HCT116 (cell line): ENCODE results near the gene AFAP1. TPM values are rescaled to one million over a fixed set of nuclear protein-coding genes. Genes with fewer than 3 reads are reported as not detected.

Experiments
- ATAC-seq: fragments of 200-7000 bp; cut with Tn5 transposase; 2 replicates; pipeline ENCODE4 v1.9.1; 2020; ENCODE audit warnings: mild to moderate bottlenecking, moderate library complexity
- BruUV-seq: library from RNA; stranded (reverse); fragments of 400-500 nt; replicated peaks from 2 replicates; lab custom pipeline; 2021; lab: Mats Ljungman, UMichigan
- CTCF ChIA-PET: fragments of 300-600 bp; sonication (Branson Sonifier 250); formaldehyde crosslinking; loops from one replicate; lab custom pipeline; 2021; ENCODE audit warnings: antibody characterized with exemption; lab: Charles Lee
- POLR2A ChIA-PET: fragments of 300-600, 350-600 bp; sonication (Branson Sonifier 250); formaldehyde crosslinking; loops from one replicate; lab custom pipeline; 2021; ENCODE audit warnings: antibody characterized with exemption; lab: Charles Lee
- RAD21 ChIA-PET, 2 experiments: fragments of 300-600 bp; sonication (Branson Sonifier 250); formaldehyde crosslinking; loops; one replicate each; lab custom pipeline; 2023; ENCODE audit warnings: low total read pairs in 2 of 2; ENCODE audit not compliant: uncharacterized antibody in 2 of 2, unreplicated experiment in 2 of 2, low non-redundant PET in 1 of 2; lab: Charles Lee
- DNase-seq: peaks from one replicate; pipeline ENCODE4 v3.0.0-alpha.2; 2010; ENCODE audit warnings: low read depth, low spot score
- H2AFZ ChIP-seq: fragments of 200-600 bp; shearing (Covaris generic), sonication (generic); 2 replicates; pipeline ENCODE4 v1.6.1; 2017; ENCODE audit warnings: low read depth, mixed run types, mixed read lengths, antibody characterized with exemption, low read length; ENCODE audit not compliant: poor library complexity, severe bottlenecking
- H3K27ac ChIP-seq: 2 replicates; pipeline ENCODE4 v1.5.1; 2012; ENCODE audit warnings: low read depth, low read length
- H3K27me3 ChIP-seq: fragments of 200-600 bp; sonication (generic); 2 replicates; pipeline ENCODE4 v1.6.1; 2016; ENCODE audit warnings: mixed run types, low read length, mixed read lengths; ENCODE audit not compliant: insufficient read depth
- H3K36me3 ChIP-seq, 2 experiments: fragments of 200-500 bp in 1 of 2; fragments of 200-600 bp in 1 of 2; sonication (Bioruptor generic) in 1 of 2; sonication (generic) in 1 of 2; 2 replicates each; pipeline versions ENCODE4 v1.5.1 to v1.6.1; 2014 to 2016; ENCODE audit warnings: low read length in 2 of 2, inconsistent platforms in 1 of 2, mixed read lengths in 1 of 2, mixed run types in 1 of 2; ENCODE audit not compliant: insufficient read depth in 2 of 2, control insufficient read depth in 1 of 2
- H3K4me1 ChIP-seq, 2 experiments: fragments of 200-600 bp in 1 of 2; sonication (generic) in 1 of 2; 2 replicates each; pipeline versions ENCODE4 v1.5.1 to v1.6.1; 2012 to 2017; ENCODE audit warnings: low read length in 2 of 2, inconsistent platforms in 1 of 2, mild to moderate bottlenecking in 1 of 2, mixed read lengths in 1 of 2, mixed run types in 1 of 2, moderate library complexity in 1 of 2; ENCODE audit not compliant: insufficient read depth in 2 of 2, control insufficient read depth in 1 of 2
- H3K4me2 ChIP-seq: fragments of 200-600 bp; sonication (generic); 2 replicates; pipeline ENCODE4 v1.6.1; 2017; ENCODE audit warnings: mixed run types, low read length, mixed read lengths
- H3K4me3 ChIP-seq, 2 experiments: fragments of 200-600 bp in 1 of 2; sonication (generic) in 1 of 2; replicated peaks in 1 of 2; 2 replicates each; pipeline ENCODE4 v1.5.1; 2011 to 2016; ENCODE audit warnings: low read length in 2 of 2, control low read depth in 1 of 2, low read depth in 1 of 2, mild to moderate bottlenecking in 1 of 2, mixed read lengths in 1 of 2, mixed run types in 1 of 2
- H3K79me2 ChIP-seq: fragments of 200-600 bp; sonication (generic); 2 replicates; pipeline ENCODE4 v1.6.1; 2017; ENCODE audit warnings: mild to moderate bottlenecking, mixed run types, low read length, moderate library complexity, mixed read lengths; ENCODE audit not compliant: insufficient read depth
- H3K9ac ChIP-seq: fragments of 200-600 bp; sonication (generic); 2 replicates; pipeline ENCODE4 v1.6.1; 2016; ENCODE audit warnings: low read length, mixed read lengths
- H3K9me2 ChIP-seq: fragments of 200-600 bp; sonication (generic), shearing (Covaris generic); 2 replicates; pipeline ENCODE4 v1.6.1; 2017; ENCODE audit warnings: mixed run types, mild to moderate bottlenecking, moderate library complexity; ENCODE audit not compliant: insufficient read depth
- H3K9me3 ChIP-seq, 2 experiments: fragments of 200-500 bp in 1 of 2; fragments of 200-600 bp in 1 of 2; sonication (Bioruptor generic) in 1 of 2; sonication (generic) in 1 of 2; 2 replicates each; pipeline ENCODE4 v1.6.1; 2014 to 2017; ENCODE audit warnings: low read length in 2 of 2, mixed read lengths in 2 of 2, inconsistent platforms in 1 of 2, low read depth in 1 of 2, mild to moderate bottlenecking in 1 of 2, mixed run types in 1 of 2, moderate library complexity in 1 of 2; ENCODE audit not compliant: control insufficient read depth in 1 of 2, insufficient read depth in 1 of 2
- H4K20me1 ChIP-seq: fragments of 200-600 bp; sonication (generic), shearing (Covaris generic); 2 replicates; pipeline ENCODE4 v1.6.1; 2017; ENCODE audit warnings: mixed run types, mild to moderate bottlenecking, moderate library complexity; ENCODE audit not compliant: insufficient read depth
- CEBPB ChIP-seq: IDR thresholded peaks from 2 replicates; pipeline ENCODE4 v1.6.1; 2012; ENCODE audit warnings: low read depth
- EGR1 ChIP-seq: IDR thresholded peaks from 2 replicates; pipeline ENCODE4 v1.6.1; 2012; ENCODE audit warnings: low read depth
- ELF1 ChIP-seq: IDR thresholded peaks from 2 replicates; pipeline ENCODE4 v1.6.1; 2012; ENCODE audit warnings: low read depth, borderline replicate concordance
- FOSL1 ChIP-seq: IDR thresholded peaks from 2 replicates; pipeline ENCODE4 v1.6.1; 2012; ENCODE audit warnings: low read depth
- JUND ChIP-seq: IDR thresholded peaks from 2 replicates; pipeline ENCODE4 v1.6.1; 2012
- POLR2AphosphoS5 ChIP-seq: IDR thresholded peaks from 2 replicates; pipeline ENCODE4 v1.6.1; 2011; ENCODE audit warnings: mild to moderate bottlenecking, low read depth, low read length, moderate library complexity
- RAD21 ChIP-seq: IDR thresholded peaks from 2 replicates; pipeline ENCODE4 v1.6.1; 2012; ENCODE audit warnings: low read depth, mild to moderate bottlenecking
- SP1 ChIP-seq: IDR thresholded peaks from 2 replicates; pipeline ENCODE4 v1.6.1; 2012; ENCODE audit warnings: low read depth
- YY1 ChIP-seq: IDR thresholded peaks from 2 replicates; pipeline ENCODE4 v1.6.1; 2011; ENCODE audit warnings: low read length, low read depth, moderate library complexity, mild to moderate bottlenecking; ENCODE audit not compliant: insufficient replicate concordance; ENCODE audit errors: extremely low read depth
- ZFX ChIP-seq: fragments of 450-650 bp; IDR thresholded peaks from 2 replicates; pipeline ENCODE4 v1.6.1; 2017
- ZNF274 ChIP-seq: fragments of 200-500 bp; sonication (Bioruptor generic); IDR thresholded peaks from 2 replicates; pipeline ENCODE4 v1.6.1; 2014; ENCODE audit warnings: mild to moderate bottlenecking, low read depth, low read length, inconsistent platforms
- intact Hi-C: fragments of 100-400 bp; cut with micrococcal nuclease; formaldehyde crosslinking; loops from 2 replicates; pipeline ENCODE4 v1.10.0; 2022
- total RNA-seq: library from RNA; stranded (reverse); gene quantifications from one replicate; pipeline ENCODE4 v1.2.1, GENCODE V29; 2021; ENCODE audit not compliant: unreplicated experiment
- TF ChIP-seq, protein P1 (sequence below), 3 experiments: fragments of 200-600 bp in 1 of 3; sonication (generic) in 1 of 3; IDR thresholded peaks in 2 of 3; conservative IDR thresholded peaks in 1 of 3; 2 replicates each; pipeline ENCODE4 v1.5.1; 2012 to 2017; ENCODE audit warnings: low read depth in 2 of 3, low read length in 2 of 3, antibody characterized with exemption in 1 of 3, borderline replicate concordance in 1 of 3, control low read depth in 1 of 3, mild to moderate bottlenecking in 1 of 3, mixed read lengths in 1 of 3, mixed run types in 1 of 3, moderate library complexity in 1 of 3; ENCODE audit not compliant: insufficient read depth in 1 of 3
- TF ChIP-seq, protein P2 (sequence below): IDR thresholded peaks from 2 replicates; pipeline ENCODE4 v1.6.1; 2012
- TF ChIP-seq, protein P3 (sequence below): IDR thresholded peaks from 2 replicates; pipeline ENCODE4 v1.6.1; 2012; ENCODE audit warnings: low read depth
- TF ChIP-seq, protein P4 (sequence below): IDR thresholded peaks from 2 replicates; pipeline ENCODE4 v1.6.1; 2012

Gene AFAP1
- total RNA-seq, 1 experiment from 2014 or later = 19.4 TPM

DNA sequence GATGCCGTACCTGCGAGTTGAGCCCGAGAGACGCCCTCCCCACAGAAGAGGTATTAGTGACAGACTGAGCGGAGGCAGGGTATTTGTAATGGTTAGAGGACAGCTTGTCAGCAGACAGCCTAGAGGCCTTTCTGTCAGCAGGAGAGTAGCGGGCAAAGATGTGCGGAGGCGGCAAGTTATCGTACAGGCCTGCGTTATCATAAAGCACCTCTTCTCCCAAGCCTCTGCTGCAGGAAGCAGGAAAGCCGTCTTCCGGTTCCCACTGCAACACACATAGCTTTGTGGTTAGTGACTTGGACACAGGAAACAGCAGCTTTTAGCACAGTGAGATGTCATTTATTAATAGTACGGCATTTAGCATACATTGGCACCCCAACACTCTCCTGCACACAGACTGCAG lies 158.3 kb downstream of the AFAP1 start:
- RAD21 ChIA-PET = no interaction called here
- H3K79me2 ChIP-seq = no peaks in the 10 kb centered on the region
- TF ChIP-seq FOSL1 (no peak), POLR2AphosphoS5 (no peak), ZNF274 (no peak)
- TF ChIP-seq, all 23 proteins: peak for 0
- no peaks in the 10 kb centered on the region for H3K4me1 ChIP-seq
- H3K9me3 ChIP-seq = no peaks in the 10 kb centered on the region
- ATAC-seq (no peak), DNase-seq (no peak)
- no peaks in the 10 kb centered on the region for H3K27me3 ChIP-seq
- BruUV-seq = no TSS peak
- peaks cover 2 to 5% of the 10 kb centered on the region in 2 experiments; a peak in 2 of 4 replicates for H3K36me3 ChIP-seq
- H3K9ac ChIP-seq = no peak overlapping the region
- intact Hi-C loops = no loop called here
- no peak overlapping the region for H3K4me3 ChIP-seq
- no peak overlapping the region for H3K27ac ChIP-seq
- CTCF ChIA-PET = no interaction called here
- no peaks in the 10 kb centered on the region for H3K9me2 ChIP-seq
- no peak overlapping the region for H2AFZ ChIP-seq
- POLR2A ChIA-PET = no interaction called here
- H3K4me2 ChIP-seq = no peak overlapping the region
- no peaks in the 10 kb centered on the region for H4K20me1 ChIP-seq

- H3K27ac ChIP-seq = no peak overlapping the region
- H3K9ac ChIP-seq = no peak overlapping the region
- H3K79me2 ChIP-seq = no peaks in the 10 kb centered on the region
- no peaks in the 10 kb centered on the region for H3K4me1 ChIP-seq
- RAD21 ChIA-PET = no interaction called here
- BruUV-seq = no TSS peak
- ATAC-seq (no peak), DNase-seq (no peak)
- no peaks in the 10 kb centered on the region for H4K20me1 ChIP-seq
- peaks cover 2 to 5% of the 10 kb centered on the region in 2 experiments; a peak in 2 of 4 replicates for H3K36me3 ChIP-seq
- H3K9me3 ChIP-seq = no peaks in the 10 kb centered on the region
- no peak overlapping the region for H3K4me2 ChIP-seq
- POLR2A ChIA-PET = no interaction called here
- CTCF ChIA-PET = no interaction called here
- intact Hi-C loops = no loop called here
- no peak overlapping the region for H2AFZ ChIP-seq
- H3K4me3 ChIP-seq = no peak overlapping the region
- no peaks in the 10 kb centered on the region for H3K9me2 ChIP-seq
- no peaks in the 10 kb centered on the region for H3K27me3 ChIP-seq
- TF ChIP-seq YY1 (no peak), ELF1 (no peak), FOSL1 (no peak), EGR1 (no peak), CEBPB (no peak), RAD21 (no peak), SP1 (no peak), ZFX (no peak), JUND (no peak)
- TF ChIP-seq, protein P1, sequence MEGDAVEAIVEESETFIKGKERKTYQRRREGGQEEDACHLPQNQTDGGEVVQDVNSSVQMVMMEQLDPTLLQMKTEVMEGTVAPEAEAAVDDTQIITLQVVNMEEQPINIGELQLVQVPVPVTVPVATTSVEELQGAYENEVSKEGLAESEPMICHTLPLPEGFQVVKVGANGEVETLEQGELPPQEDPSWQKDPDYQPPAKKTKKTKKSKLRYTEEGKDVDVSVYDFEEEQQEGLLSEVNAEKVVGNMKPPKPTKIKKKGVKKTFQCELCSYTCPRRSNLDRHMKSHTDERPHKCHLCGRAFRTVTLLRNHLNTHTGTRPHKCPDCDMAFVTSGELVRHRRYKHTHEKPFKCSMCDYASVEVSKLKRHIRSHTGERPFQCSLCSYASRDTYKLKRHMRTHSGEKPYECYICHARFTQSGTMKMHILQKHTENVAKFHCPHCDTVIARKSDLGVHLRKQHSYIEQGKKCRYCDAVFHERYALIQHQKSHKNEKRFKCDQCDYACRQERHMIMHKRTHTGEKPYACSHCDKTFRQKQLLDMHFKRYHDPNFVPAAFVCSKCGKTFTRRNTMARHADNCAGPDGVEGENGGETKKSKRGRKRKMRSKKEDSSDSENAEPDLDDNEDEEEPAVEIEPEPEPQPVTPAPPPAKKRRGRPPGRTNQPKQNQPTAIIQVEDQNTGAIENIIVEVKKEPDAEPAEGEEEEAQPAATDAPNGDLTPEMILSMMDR (IDR thresholded peaks at IDR 0.05 in 2 of 3, conservative IDR thresholded peaks at IDR 0.05 in 1 of 3; ENCODE audit: borderline replicate concordance in 1 of 3, insufficient read depth in 1 of 3, low read depth in 2 of 3, low read length in 2 of 3) = no peak
- TF ChIP-seq, protein P2, sequence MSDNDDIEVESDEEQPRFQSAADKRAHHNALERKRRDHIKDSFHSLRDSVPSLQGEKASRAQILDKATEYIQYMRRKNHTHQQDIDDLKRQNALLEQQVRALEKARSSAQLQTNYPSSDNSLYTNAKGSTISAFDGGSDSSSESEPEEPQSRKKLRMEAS = no peak
- TF ChIP-seq, protein P3, sequence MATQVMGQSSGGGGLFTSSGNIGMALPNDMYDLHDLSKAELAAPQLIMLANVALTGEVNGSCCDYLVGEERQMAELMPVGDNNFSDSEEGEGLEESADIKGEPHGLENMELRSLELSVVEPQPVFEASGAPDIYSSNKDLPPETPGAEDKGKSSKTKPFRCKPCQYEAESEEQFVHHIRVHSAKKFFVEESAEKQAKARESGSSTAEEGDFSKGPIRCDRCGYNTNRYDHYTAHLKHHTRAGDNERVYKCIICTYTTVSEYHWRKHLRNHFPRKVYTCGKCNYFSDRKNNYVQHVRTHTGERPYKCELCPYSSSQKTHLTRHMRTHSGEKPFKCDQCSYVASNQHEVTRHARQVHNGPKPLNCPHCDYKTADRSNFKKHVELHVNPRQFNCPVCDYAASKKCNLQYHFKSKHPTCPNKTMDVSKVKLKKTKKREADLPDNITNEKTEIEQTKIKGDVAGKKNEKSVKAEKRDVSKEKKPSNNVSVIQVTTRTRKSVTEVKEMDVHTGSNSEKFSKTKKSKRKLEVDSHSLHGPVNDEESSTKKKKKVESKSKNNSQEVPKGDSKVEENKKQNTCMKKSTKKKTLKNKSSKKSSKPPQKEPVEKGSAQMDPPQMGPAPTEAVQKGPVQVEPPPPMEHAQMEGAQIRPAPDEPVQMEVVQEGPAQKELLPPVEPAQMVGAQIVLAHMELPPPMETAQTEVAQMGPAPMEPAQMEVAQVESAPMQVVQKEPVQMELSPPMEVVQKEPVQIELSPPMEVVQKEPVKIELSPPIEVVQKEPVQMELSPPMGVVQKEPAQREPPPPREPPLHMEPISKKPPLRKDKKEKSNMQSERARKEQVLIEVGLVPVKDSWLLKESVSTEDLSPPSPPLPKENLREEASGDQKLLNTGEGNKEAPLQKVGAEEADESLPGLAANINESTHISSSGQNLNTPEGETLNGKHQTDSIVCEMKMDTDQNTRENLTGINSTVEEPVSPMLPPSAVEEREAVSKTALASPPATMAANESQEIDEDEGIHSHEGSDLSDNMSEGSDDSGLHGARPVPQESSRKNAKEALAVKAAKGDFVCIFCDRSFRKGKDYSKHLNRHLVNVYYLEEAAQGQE = no peak
- TF ChIP-seq, protein P4, sequence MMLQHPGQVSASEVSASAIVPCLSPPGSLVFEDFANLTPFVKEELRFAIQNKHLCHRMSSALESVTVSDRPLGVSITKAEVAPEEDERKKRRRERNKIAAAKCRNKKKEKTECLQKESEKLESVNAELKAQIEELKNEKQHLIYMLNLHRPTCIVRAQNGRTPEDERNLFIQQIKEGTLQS = no peak
These were observed 158.8 kb downstream of the AFAP1 start for GRCh38 chr4:7780751-7781348.
